Osteoblast (primary cell): ENCODE measurements around the gene DCDC1. TPM values are rescaled to one million over a fixed set of nuclear protein-coding genes. Genes with fewer than 3 reads are reported as not detected.
A peak's percentile ranks its signal among the peaks of the same experiment; 100 is the strongest.

Source experiments
- DNase-seq: peaks from one replicate; pipeline ENCODE4 v3.0.0; 2011; ENCODE audit warnings: low spot score, mixed read lengths; ENCODE audit not compliant: insufficient read length; ENCODE audit errors: missing footprints
- H2AFZ ChIP-seq: 2 replicates; pipeline ENCODE4 v1.6.0; 2011; ENCODE audit warnings: mild to moderate bottlenecking, low read length
- H3K27ac ChIP-seq: 2 replicates; pipeline ENCODE4 v1.5.1; 2011; ENCODE audit warnings: mild to moderate bottlenecking, low read depth, low read length, moderate library complexity
- H3K27me3 ChIP-seq: 2 replicates; pipeline ENCODE4 v1.6.0; 2012; ENCODE audit warnings: mild to moderate bottlenecking, control low read depth, inconsistent platforms, low read length, moderate library complexity; ENCODE audit not compliant: insufficient read depth
- H3K36me3 ChIP-seq: 2 replicates; pipeline ENCODE4 v1.5.1; 2011; ENCODE audit warnings: mild to moderate bottlenecking, low read length, control low read depth, moderate library complexity; ENCODE audit not compliant: insufficient read depth
- H3K4me1 ChIP-seq: 2 replicates; pipeline ENCODE4 v1.5.1; 2011; ENCODE audit warnings: mild to moderate bottlenecking, low read length, control low read depth, moderate library complexity; ENCODE audit not compliant: insufficient read depth
- H3K4me2 ChIP-seq: 2 replicates; pipeline ENCODE4 v1.6.0; 2011; ENCODE audit warnings: mild to moderate bottlenecking, low read length; ENCODE audit not compliant: insufficient read depth
- H3K4me3 ChIP-seq: fragments of 200-600 bp; sonication (generic); 3 replicates; pipeline ENCODE4 v1.5.1; 2012; ENCODE audit warnings: mild to moderate bottlenecking, low read length, inconsistent platforms; ENCODE audit not compliant: insufficient read depth
- H3K79me2 ChIP-seq: 2 replicates; pipeline ENCODE4 v1.6.0; 2012; ENCODE audit warnings: mild to moderate bottlenecking, low read length, control low read depth, inconsistent platforms; ENCODE audit not compliant: insufficient read depth
- H3K9me3 ChIP-seq: 2 replicates; pipeline ENCODE4 v1.5.1; 2011; ENCODE audit warnings: low read depth, low read length, control low read depth
- H4K20me1 ChIP-seq: 2 replicates; pipeline ENCODE4 v1.6.0; 2012; ENCODE audit warnings: mild to moderate bottlenecking, low read length, control low read depth; ENCODE audit not compliant: insufficient read depth
- CTCF ChIP-seq: IDR thresholded peaks from 2 replicates; pipeline ENCODE4 v1.5.1; 2011; ENCODE audit warnings: mild to moderate bottlenecking, low read depth, low read length, moderate library complexity; ENCODE audit errors: extremely low read depth
- total RNA-seq: library from RNA; depleted of rRNA; stranded (reverse); fragments of >200 nt; gene quantifications from 2 replicates; pipeline ENCODE4 v1.2.3, GENCODE V29; 2012

DCDC1 gene
- total RNA-seq, 1 donor: 1.1 TPM

- no peak overlapping the region for H3K27ac ChIP-seq
- DNase-seq: no peak
- no peak overlapping the region for H2AFZ ChIP-seq
- H3K27me3 ChIP-seq: no peaks in the 10 kb centered on the region
- H3K4me1 ChIP-seq: no peaks in the 10 kb centered on the region
- H3K4me3 ChIP-seq: no peak overlapping the region
- no peak overlapping the region for H3K4me2 ChIP-seq
- no peaks in the 10 kb centered on the region for H3K9me3 ChIP-seq
- no peaks in the 10 kb centered on the region for H4K20me1 ChIP-seq
- no peaks in the 10 kb centered on the region for H3K79me2 ChIP-seq
- no peak for TF ChIP-seq CTCF
- no peaks in the 10 kb centered on the region for H3K36me3 ChIP-seq
Observed at GRCh38 chr11:30935861-30936260, 433.7 kb downstream of the DCDC1 start.

- Histone ChIP-seq H4K20me1 (no peaks in the 10 kb centered on the region), H3K79me2 (no peaks in the 10 kb centered on the region), H3K4me2 (no peak overlapping the region), H3K27me3 (no peaks in the 10 kb centered on the region), H3K9me3 (no peaks in the 10 kb centered on the region), H3K27ac (no peak overlapping the region), H3K4me3 (no peak overlapping the region), H3K36me3 (no peaks in the 10 kb centered on the region), H3K4me1 (no peaks in the 10 kb centered on the region), H2AFZ (no peak overlapping the region)
- no peak for DNase-seq
- no peak for TF ChIP-seq CTCF
Observed at GRCh38 chr11:30926130-30926529, 443.4 kb downstream of the DCDC1 start.

- H4K20me1 ChIP-seq: no peaks in the 10 kb centered on the region
- H3K27me3 ChIP-seq: no peaks in the 10 kb centered on the region
- no peak overlapping the region for H3K4me3 ChIP-seq
- H3K79me2 ChIP-seq: no peaks in the 10 kb centered on the region
- no peaks in the 10 kb centered on the region for H3K9me3 ChIP-seq
- TF ChIP-seq CTCF: no peak
- no peak overlapping the region for H3K4me2 ChIP-seq
- H3K27ac ChIP-seq: no peak overlapping the region
- no peak overlapping the region for H2AFZ ChIP-seq
- no peaks in the 10 kb centered on the region for H3K4me1 ChIP-seq
- H3K36me3 ChIP-seq: no peaks in the 10 kb centered on the region
- no peak for DNase-seq
Observed at GRCh38 chr11:30921811-30922210, 447.7 kb downstream of the DCDC1 start.

- Histone ChIP-seq H3K4me2 (no peak overlapping the region), H4K20me1 (no peaks in the 10 kb centered on the region), H3K27ac (no peak overlapping the region), H3K4me1 (no peaks in the 10 kb centered on the region), H3K27me3 (no peaks in the 10 kb centered on the region), H3K4me3 (no peak overlapping the region), H3K9me3 (no peaks in the 10 kb centered on the region), H2AFZ (peak overlapping the region; percentile 55), H3K36me3 (no peaks in the 10 kb centered on the region), H3K79me2 (no peaks in the 10 kb centered on the region)
- TF ChIP-seq CTCF: no peak
- no peak for DNase-seq
Observed at GRCh38 chr11:30919389-30920152, 450.0 kb downstream of the DCDC1 start.
